ENCODE results near the gene AOPEP. TPM values are rescaled to one million over a fixed set of nuclear protein-coding genes. Genes with fewer than 3 reads are reported as not detected.

Gene AOPEP
- total RNA-seq, 2 donors from 2014 or later, result 81.5 to 224 TPM

GRCh38 chr9:94681508-94681907 is 45.0 kb upstream of the AOPEP start:
- H3K9me3 ChIP-seq, result no peaks in the 10 kb centered on the region
- DNase-seq, result peak; percentile 79 to 87 (median 86)
- H3K36me3 ChIP-seq (replicated peaks in 1 of 2; ENCODE audit: insufficient read depth in 1 of 2, low read depth in 2 of 2), result no peaks in the 10 kb centered on the region
- intact Hi-C loops (cut with DNase I), result no loop called here
- H3K27ac ChIP-seq, result peak overlapping the region in 2 of 4 donors; percentile 14 to 30
- no peaks in the 10 kb centered on the region for H3K27me3 ChIP-seq
- H3K4me3 ChIP-seq, result no peak overlapping the region
- 2 to 4% methylated on average over 7 of the region's 7 CpGs for WGBS, 2 donors
- H3K4me1 ChIP-seq, result no peaks in the 10 kb centered on the region
- peak; percentile 97 for ATAC-seq
- TF ChIP-seq CTCF (IDR thresholded peaks at IDR 0.05) (peak; percentile 31 to 84 (median 81)), POLR2A (IDR thresholded peaks at IDR 0.05) (no peak)

DNA sequence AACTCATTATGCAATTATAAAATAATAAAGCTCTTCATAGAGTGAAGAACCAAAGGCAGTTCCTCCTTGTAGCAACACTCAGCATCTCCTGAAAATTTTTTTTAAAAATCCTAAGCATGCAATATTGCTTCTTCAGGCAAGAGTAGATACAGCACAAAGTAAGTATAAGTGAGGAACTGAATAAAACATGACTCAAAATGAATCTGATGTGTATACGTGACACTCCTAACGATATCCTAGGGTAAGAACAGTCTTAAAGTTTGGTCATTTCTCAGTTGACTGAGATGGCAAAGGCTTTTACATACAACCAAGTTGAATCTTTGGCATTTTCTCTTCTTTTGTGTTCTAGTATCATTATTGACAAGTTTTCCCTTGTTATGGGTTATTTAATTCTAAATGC is 41.1 kb upstream of the AOPEP start:
- no peak overlapping the region for H3K4me3 ChIP-seq
- no peaks in the 10 kb centered on the region for H3K4me1 ChIP-seq
- H3K27me3 ChIP-seq, result no peaks in the 10 kb centered on the region
- intact Hi-C loops (cut with DNase I), result no loop called here
- no peak for ATAC-seq
- DNase-seq, result no peak
- no peaks in the 10 kb centered on the region for H3K36me3 ChIP-seq (replicated peaks in 1 of 2; ENCODE audit: insufficient read depth in 1 of 2, low read depth in 2 of 2)
- 87 to 92% methylated on average over 2 of the region's 2 CpGs for WGBS, 2 donors
- H3K27ac ChIP-seq, result no peak overlapping the region
- no peaks in the 10 kb centered on the region for H3K9me3 ChIP-seq
- no peak for TF ChIP-seq POLR2A (IDR thresholded peaks at IDR 0.05)
- no peak for TF ChIP-seq CTCF (IDR thresholded peaks at IDR 0.05)

- Histone ChIP-seq H3K36me3 (replicated peaks in 1 of 2; ENCODE audit: insufficient read depth in 1 of 2, low read depth in 2 of 2) (no peaks in the 10 kb centered on the region), H3K27me3 (no peaks in the 10 kb centered on the region), H3K4me1 (peaks cover 4% of the 10 kb centered on the region), H3K27ac (no peak overlapping the region), H3K4me3 (no peak overlapping the region), H3K9me3 (no peaks in the 10 kb centered on the region)
- 70 to 76% methylated on average over 2 of the region's 2 CpGs for WGBS, 2 donors
- DNase-seq (no peak), ATAC-seq (no peak)
- TF ChIP-seq CTCF (IDR thresholded peaks at IDR 0.05), result no peak
- no peak for TF ChIP-seq POLR2A (IDR thresholded peaks at IDR 0.05)
- intact Hi-C loops (cut with DNase I), result no loop called here
Observed at GRCh38 chr9:94687451-94687850, 39.0 kb upstream of the AOPEP start.

DNA sequence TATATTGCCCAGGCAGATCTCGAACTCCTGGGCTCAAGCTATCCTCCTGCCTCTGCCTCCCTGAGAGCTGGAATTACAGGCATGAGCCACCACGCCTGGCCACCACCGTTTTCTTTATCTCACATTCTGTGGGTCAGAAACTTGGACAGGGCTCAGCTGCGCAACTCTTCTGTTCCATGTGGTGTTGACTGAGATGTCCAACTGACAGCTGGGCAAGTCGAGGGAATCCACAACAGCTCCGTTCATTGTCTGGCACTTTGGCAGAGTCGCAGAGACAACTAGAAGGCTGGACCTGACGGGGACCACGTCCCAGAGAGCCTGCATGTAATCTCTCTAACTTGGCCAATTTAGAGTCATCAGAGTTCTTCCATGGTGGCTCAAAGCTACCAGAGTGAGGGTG is 36.2 kb upstream of the AOPEP start:
- no peaks in the 10 kb centered on the region for H3K36me3 ChIP-seq (replicated peaks in 1 of 2; ENCODE audit: insufficient read depth in 1 of 2, low read depth in 2 of 2)
- TF ChIP-seq CTCF (IDR thresholded peaks at IDR 0.05), result no peak
- TF ChIP-seq POLR2A (IDR thresholded peaks at IDR 0.05), result no peak
- DNase-seq (no peak), ATAC-seq (no peak)
- H3K27ac ChIP-seq, result no peak overlapping the region
- no peak overlapping the region for H3K4me3 ChIP-seq
- no peaks in the 10 kb centered on the region for H3K27me3 ChIP-seq
- WGBS, 2 donors, result 85 to 88% methylated on average over 9 of the region's 9 CpGs
- intact Hi-C loops (cut with DNase I), result no loop called here
- peaks cover 26% of the 10 kb centered on the region for H3K4me1 ChIP-seq
- no peaks in the 10 kb centered on the region for H3K9me3 ChIP-seq

DNA sequence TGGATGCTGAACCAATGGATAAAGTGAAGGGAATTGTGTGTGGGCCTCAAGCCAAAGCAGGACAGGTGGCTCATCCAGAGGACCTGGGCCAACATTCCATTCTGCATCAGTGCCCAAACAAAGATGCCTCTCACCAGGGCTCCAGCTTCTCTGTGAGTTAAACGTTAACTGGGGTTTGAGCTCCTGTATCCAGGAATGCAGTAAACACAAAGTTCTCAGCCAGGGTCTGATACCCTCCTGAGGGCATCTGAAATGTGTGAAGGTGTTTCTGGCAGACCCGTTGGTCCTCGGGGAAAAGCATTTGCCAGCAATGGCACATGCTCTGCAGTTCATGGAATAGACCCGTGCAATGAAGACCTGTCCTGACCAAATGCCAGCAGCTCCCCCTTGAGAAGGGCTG is 33.9 kb upstream of the AOPEP start:
- H3K27me3 ChIP-seq, result no peaks in the 10 kb centered on the region
- peak overlapping the region; percentile 17 to 73 (median 60) for H3K27ac ChIP-seq
- 10 to 20% methylated on average over 4 of the region's 4 CpGs for WGBS, 2 donors
- H3K4me1 ChIP-seq, result peaks cover 26% of the 10 kb centered on the region
- DNase-seq (peak; percentile 20 to 67 (median 53)), ATAC-seq (peak; percentile 87)
- H3K9me3 ChIP-seq, result no peaks in the 10 kb centered on the region
- H3K36me3 ChIP-seq (replicated peaks in 1 of 2; ENCODE audit: insufficient read depth in 1 of 2, low read depth in 2 of 2), result no peaks in the 10 kb centered on the region
- H3K4me3 ChIP-seq, result no peak overlapping the region
- TF ChIP-seq POLR2A (IDR thresholded peaks at IDR 0.05) (no peak), CTCF (IDR thresholded peaks at IDR 0.05) (no peak)
- intact Hi-C loops (cut with DNase I), result no loop called here
